ENCODE measurements around the gene ZCCHC14. TPM values are rescaled to one million over a fixed set of nuclear protein-coding genes. Genes with fewer than 3 reads are reported as not detected.

ZCCHC14 gene
- total and polyA plus RNA-seq, 2 of the 13 experiments (the other 11 are each of a cell fraction or from before 2014, with no cell fraction given): 12.4 to 12.5 TPM

GRCh38 chr16:87383505-87384161 is 109.2 kb downstream of the ZCCHC14 start, which contains the start of gene FBXO31 (continued):
- TF ChIP-seq PATZ1 (CRISPR knock-in tag; IDR thresholded peaks at IDR 0.05): peak; percentile 93
- peak; percentile 59 for TF ChIP-seq NFYC (CRISPR knock-in tag; IDR thresholded peaks at IDR 0.05)
- no peak for TF ChIP-seq KAT2B (IDR thresholded peaks at IDR 0.05; ENCODE audit: borderline replicate concordance, low read depth, low read length)
- TF ChIP-seq ZNF431 (CRISPR knock-in tag; IDR thresholded peaks at IDR 0.05; ENCODE audit: borderline replicate concordance, low read depth): no peak; the same call in 1 of the 2 replicates
- no peak for TF ChIP-seq NPAS2 (CRISPR knock-in tag; IDR thresholded peaks at IDR 0.05; ENCODE audit: borderline replicate concordance)
- peak; percentile 75 for TF ChIP-seq BCL6 (CRISPR knock-in tag; IDR thresholded peaks at IDR 0.05)
- TF ChIP-seq ZNF569 (CRISPR knock-in tag; IDR thresholded peaks at IDR 0.05; ENCODE audit: borderline replicate concordance): no peak
- TF ChIP-seq PRDM10 (CRISPR knock-in tag; IDR thresholded peaks at IDR 0.05; ENCODE audit: low read depth): peak; percentile 79
- no peak; the same call in 1 of the 2 replicates for TF ChIP-seq PHF8 (CRISPR knock-in tag; IDR thresholded peaks at IDR 0.05)
- no peak for TF ChIP-seq ZNF501 (CRISPR knock-in tag; IDR thresholded peaks at IDR 0.05)
- TF ChIP-seq CREB3 (CRISPR knock-in tag; IDR thresholded peaks at IDR 0.05): peak; percentile 67; the same call in 1 of the 2 replicates
- no peak for TF ChIP-seq LRRFIP1 (CRISPR knock-in tag; conservative IDR thresholded peaks at IDR 0.05)
- peak; percentile 55 for TF ChIP-seq ZSCAN20 (CRISPR knock-in tag; IDR thresholded peaks at IDR 0.05; ENCODE audit: borderline replicate concordance)
- TF ChIP-seq, protein P1, sequence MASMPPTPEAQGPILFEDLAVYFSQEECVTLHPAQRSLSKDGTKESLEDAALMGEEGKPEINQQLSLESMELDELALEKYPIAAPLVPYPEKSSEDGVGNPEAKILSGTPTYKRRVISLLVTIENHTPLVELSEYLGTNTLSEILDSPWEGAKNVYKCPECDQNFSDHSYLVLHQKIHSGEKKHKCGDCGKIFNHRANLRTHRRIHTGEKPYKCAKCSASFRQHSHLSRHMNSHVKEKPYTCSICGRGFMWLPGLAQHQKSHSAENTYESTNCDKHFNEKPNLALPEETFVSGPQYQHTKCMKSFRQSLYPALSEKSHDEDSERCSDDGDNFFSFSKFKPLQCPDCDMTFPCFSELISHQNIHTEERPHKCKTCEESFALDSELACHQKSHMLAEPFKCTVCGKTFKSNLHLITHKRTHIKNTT (CRISPR knock-in tag; IDR thresholded peaks at IDR 0.05): peak; percentile 99
- no peak; the same call in 1 of the 2 replicates for TF ChIP-seq NRL (CRISPR knock-in tag; IDR thresholded peaks at IDR 0.05; ENCODE audit: borderline replicate concordance)
- no peak for TF ChIP-seq ZZZ3 (CRISPR knock-in tag; IDR thresholded peaks at IDR 0.05; ENCODE audit: borderline replicate concordance)
- peak; percentile 83 for TF ChIP-seq AGO2 (optimal IDR thresholded peaks at IDR 0.05; ENCODE audit: low read depth, low read length)
- no peak for TF ChIP-seq CAMTA2 (CRISPR knock-in tag; IDR thresholded peaks at IDR 0.05; ENCODE audit: borderline replicate concordance)
- peak; percentile 84 for TF ChIP-seq ZNF792 (CRISPR knock-in tag; IDR thresholded peaks at IDR 0.05)

Measured in HepG2 (cell line).